Measurements from ENCODE around the gene RGP1. TPM values are rescaled to one million over a fixed set of nuclear protein-coding genes. Genes with fewer than 3 reads are reported as not detected.
A peak's percentile ranks its signal among the peaks of the same experiment; 100 is the strongest.

RGP1 gene
- total RNA-seq, 1 experiment from 2014 or later: 33.7 TPM

DNA sequence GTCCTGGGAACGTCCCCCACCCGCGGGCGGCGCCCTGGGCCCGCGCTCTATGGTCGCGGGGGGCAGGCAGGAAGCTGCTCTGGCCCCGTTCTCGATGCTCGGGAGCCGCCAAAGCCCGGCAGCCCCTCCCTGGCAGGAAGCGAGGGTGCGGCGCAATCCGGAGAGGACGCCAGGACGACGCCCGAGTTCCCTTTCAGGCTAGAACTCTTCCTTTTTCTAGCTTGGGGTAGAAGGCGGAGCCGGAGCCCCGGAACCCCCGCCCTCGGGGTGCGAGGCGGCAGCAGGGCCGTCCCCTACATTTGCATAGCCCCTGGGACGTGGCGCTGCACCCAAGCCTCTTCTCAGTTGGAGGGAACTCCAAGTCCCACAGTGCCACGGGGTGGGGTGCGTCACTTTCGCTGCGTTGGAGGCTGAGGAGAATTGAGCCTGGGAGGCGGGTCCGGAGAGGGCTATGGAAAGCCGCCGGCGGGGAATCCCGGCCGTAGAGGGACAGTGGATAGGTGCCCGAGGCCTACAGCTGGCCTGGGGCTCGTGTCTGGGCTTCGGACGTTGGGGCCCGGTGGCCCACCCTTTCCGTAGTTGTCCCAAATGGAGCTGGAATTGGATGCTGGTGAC lies 16.8 kb upstream of the RGP1 start, which contains the start of the genes CREB3 and TLN1:
Gene CREB3, plus strand, starts transcription at position 482 of the 615 bp plus-strand sequence. Its CDS starts 107 bp downstream, at position 589.
Gene TLN1, minus strand, starts transcription at position 11 of the 615 bp plus-strand sequence. CDS start 6,501 bp downstream, outside the sequence.
- peaks cover 83% of the 10 kb centered on the region for H3K36me3 ChIP-seq
- DNase-seq: peak; percentile 100

DNA sequence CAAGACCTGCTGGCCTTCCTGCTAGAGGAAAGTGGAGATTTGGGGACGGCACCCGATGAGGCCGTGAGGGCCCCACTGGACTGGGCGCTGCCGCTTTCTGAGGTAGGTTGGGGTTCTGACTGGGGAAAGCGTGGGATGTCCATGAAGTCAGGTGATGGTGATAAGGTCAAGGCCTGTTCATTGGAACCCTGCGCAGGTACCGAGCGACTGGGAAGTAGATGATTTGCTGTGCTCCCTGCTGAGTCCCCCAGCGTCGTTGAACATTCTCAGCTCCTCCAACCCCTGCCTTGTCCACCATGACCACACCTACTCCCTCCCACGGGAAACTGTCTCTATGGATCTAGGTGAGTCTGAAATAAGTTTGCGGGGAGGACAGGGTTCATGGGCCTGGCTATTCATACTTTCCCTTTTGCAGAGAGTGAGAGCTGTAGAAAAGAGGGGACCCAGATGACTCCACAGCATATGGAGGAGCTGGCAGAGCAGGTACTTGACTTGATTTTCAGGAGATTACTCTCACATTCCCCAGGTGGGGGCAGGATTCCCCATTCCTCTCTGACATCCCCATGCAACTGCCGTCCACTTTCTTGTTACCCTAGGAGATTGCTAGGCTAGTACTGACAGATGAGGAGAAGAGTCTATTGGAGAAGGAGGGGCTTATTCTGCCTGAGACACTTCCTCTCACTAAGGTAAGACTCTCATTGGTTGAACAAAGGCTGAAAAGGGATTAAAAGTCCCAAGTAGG lies 16.1 kb upstream of the RGP1 start:
- H3K27me3 ChIP-seq: no peaks in the 10 kb centered on the region
- peak; percentile 67 for DNase-seq
- H3K9me3 ChIP-seq: no peaks in the 10 kb centered on the region
- peaks cover 83% of the 10 kb centered on the region for H3K36me3 ChIP-seq
- H3K4me3 ChIP-seq: peak overlapping the region; percentile 72

More for the DNA sequence above, 16.8 kb upstream of the RGP1 start, which contains the start of the genes CREB3 and TLN1:
- Histone ChIP-seq H3K4me3 (peak within 1 kb of the TSS; percentile 72), H3K27me3 (no peaks in the 10 kb centered on the region), H3K9me3 (no peaks in the 10 kb centered on the region)

DNA sequence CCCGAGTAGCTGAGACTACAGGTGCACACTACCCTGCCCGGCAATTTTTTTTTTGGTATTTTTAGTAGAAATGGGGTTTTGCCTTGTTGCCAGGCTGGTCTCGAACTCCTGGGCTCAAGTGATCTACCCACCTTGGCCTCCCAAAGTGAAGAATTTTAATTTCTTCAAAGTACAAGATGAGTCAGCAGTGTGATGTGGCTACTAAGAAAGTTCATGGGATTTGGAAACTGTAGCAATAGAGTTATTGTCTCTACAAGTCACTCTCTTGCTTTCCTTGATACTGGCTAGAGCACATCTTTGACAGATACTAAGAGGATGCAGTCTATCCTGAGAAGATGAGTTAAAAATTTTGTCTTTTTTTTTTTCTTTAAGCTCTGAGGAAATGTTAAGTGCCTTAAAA lies 15.0 kb upstream of the RGP1 start:
- Histone ChIP-seq H3K36me3 (peaks cover 83% of the 10 kb centered on the region), H3K9me3 (no peaks in the 10 kb centered on the region), H3K27me3 (no peaks in the 10 kb centered on the region), H3K4me3 (no peak overlapping the region; the same call in 1 of the 2 replicates)
- DNase-seq: no peak

DNA sequence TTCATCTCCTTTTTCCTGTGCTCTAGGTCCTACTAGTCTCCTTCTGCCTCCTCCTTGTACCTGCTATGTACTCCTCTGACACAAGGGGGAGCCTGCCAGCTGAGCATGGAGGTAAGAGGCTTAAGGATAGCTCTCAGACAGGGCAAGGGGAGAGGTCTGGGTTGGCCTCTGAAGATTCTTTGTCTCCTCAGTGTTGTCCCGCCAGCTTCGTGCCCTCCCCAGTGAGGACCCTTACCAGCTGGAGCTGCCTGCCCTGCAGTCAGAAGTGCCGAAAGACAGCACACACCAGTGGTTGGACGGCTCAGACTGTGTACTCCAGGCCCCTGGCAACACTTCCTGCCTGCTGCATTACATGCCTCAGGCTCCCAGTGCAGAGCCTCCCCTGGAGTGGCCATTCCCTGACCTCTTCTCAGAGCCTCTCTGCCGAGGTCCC lies 12.9 kb upstream of the RGP1 start:
- peaks cover 84% of the 10 kb centered on the region for H3K36me3 ChIP-seq
- no peak overlapping the region for H3K4me3 ChIP-seq
- H3K27me3 ChIP-seq: no peaks in the 10 kb centered on the region
- DNase-seq: peak; percentile 82
- H3K9me3 ChIP-seq: no peaks in the 10 kb centered on the region

DNA sequence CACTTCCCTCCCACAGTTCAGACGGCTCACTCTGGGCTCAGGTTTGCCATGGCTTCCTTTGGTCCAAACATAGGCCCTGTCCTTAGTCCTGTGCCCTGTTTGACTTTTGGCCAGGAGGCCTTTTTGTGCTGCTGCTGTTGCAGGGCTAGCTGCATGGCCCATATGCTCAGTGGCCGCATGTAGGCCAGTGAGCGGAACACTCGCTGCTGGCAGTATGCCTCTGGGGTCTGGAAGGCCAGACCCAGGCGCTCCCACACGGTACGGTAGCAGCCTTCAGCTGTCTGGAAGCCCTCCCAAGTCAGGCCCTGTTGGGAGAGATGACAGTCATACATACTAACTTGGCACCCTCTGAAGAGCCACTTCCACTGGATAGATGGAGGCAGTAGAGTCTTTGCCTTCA lies 11.9 kb upstream of the RGP1 start:
- no peaks in the 10 kb centered on the region for H3K27me3 ChIP-seq
- H3K36me3 ChIP-seq: peaks cover 88% of the 10 kb centered on the region
- no peak for DNase-seq

DNA sequence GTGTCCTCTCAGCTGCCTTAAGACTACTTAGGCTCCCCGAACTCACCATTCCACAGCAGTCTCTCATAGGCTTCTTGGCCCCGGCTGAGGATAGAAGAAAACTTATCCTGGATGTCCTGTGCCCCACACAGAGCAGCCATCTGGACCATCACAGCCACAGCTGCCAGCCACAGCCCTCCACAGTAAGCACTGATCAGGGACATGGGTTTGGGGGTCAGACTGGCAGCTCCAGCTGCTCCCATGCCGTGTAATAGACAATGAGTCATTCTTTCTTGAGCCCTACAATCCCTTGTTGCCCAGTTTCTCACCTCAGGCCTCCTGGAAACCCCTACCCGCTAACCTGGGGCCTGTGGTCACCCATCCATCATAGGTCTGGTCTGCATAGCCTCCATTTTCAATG lies 10.9 kb upstream of the RGP1 start:
- Histone ChIP-seq H3K36me3 (peaks cover 98% of the 10 kb centered on the region), H3K27me3 (no peaks in the 10 kb centered on the region), H3K4me3 (no peak overlapping the region), H3K9me3 (no peaks in the 10 kb centered on the region)
- DNase-seq: no peak

More for the DNA sequence above, 11.9 kb upstream of the RGP1 start:
- no peaks in the 10 kb centered on the region for H3K9me3 ChIP-seq
- H3K4me3 ChIP-seq: no peak overlapping the region

DNA sequence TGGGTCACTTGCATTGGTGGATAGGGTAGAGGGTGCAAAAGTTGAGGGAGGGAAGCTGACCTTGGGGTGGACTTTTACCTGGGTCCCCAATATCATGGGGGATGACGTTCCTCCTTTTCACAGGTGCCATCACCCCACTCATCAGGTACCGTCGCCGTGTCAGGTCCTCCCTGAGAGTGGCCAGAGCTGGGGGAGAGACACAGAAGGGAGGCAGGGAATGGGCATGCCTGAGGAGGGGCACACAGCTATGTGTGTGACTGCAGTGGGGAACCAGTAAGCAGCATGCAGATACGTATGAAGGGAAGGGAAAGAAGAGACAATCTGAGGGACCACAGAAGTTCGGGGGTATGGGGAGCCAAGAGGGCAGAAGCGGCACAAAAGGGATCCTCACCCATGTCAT lies 10.2 kb upstream of the RGP1 start:
- H3K27me3 ChIP-seq: no peaks in the 10 kb centered on the region
- H3K36me3 ChIP-seq: peaks cover 98% of the 10 kb centered on the region
- DNase-seq: no peak
- H3K4me3 ChIP-seq: no peak overlapping the region
- no peaks in the 10 kb centered on the region for H3K9me3 ChIP-seq

DNA sequence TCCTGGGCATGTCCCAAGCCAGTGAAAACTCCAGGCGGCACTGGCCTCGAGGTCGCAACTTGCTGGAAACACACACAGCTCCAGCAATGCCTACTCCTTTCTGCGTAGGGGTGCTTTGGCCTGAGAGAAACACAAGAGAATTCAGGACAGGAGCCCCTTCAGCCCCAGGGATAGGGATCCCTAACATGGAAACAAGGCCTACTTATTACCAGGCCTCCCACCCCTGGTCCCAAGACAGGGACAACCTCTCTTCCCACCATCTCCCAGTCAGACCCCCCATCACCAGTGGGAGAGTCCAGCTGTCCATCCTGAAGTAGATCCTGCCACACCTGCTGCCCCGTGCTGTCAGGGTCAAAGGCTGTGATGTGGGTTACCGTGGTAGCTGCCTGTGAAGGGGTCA lies 8.8 kb upstream of the RGP1 start:
- Histone ChIP-seq H3K4me3 (no peak overlapping the region), H3K9me3 (no peaks in the 10 kb centered on the region), H3K27me3 (no peaks in the 10 kb centered on the region), H3K36me3 (peaks cover 97% of the 10 kb centered on the region)
- DNase-seq: no peak

DNA sequence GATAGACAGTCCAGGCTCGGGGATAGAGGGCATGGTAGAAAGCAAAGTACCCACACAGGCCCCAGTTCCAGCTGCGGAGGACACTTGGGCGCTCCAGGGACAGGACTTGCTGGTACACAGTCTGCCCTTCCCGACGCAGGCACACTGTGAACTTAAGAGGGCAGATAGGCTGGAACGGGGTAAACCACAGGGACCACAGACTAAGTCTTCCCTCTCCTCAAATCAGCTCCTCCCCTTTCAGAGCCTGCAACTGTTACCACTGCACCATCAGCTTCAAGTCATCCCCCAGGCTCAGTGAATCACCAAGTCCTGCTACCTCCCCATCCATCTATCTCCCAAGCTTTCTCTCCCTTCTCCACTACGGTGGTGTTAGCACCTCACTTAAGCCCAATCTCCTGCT lies 7.3 kb upstream of the RGP1 start:
- no peak overlapping the region for H3K4me3 ChIP-seq
- H3K9me3 ChIP-seq: no peaks in the 10 kb centered on the region
- H3K36me3 ChIP-seq: peaks cover 97% of the 10 kb centered on the region
- DNase-seq: no peak
- H3K27me3 ChIP-seq: no peaks in the 10 kb centered on the region

DNA sequence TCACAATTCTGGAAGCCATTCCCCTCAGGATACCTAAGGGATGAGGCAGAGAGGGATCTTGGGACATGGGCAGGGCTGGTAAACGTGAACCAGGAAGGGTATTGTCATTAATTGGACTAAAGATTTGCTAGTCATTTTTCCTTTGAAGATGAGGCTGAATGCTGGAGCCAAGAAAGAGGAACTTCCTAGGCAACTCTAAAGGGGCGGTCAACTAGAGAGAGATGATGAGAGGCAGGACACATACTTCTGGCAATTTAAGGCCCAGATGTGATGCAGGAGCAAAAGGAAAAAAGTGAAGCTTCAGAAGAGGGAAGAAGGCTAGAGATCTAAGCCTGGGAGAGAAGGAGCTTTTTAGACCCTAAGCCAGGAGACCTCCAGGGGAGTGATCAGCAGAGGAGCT lies 5.6 kb upstream of the RGP1 start:
- H3K9me3 ChIP-seq: no peaks in the 10 kb centered on the region
- no peak overlapping the region for H3K4me3 ChIP-seq
- no peak for DNase-seq
- no peaks in the 10 kb centered on the region for H3K27me3 ChIP-seq
- H3K36me3 ChIP-seq: peaks cover 97% of the 10 kb centered on the region

DNA sequence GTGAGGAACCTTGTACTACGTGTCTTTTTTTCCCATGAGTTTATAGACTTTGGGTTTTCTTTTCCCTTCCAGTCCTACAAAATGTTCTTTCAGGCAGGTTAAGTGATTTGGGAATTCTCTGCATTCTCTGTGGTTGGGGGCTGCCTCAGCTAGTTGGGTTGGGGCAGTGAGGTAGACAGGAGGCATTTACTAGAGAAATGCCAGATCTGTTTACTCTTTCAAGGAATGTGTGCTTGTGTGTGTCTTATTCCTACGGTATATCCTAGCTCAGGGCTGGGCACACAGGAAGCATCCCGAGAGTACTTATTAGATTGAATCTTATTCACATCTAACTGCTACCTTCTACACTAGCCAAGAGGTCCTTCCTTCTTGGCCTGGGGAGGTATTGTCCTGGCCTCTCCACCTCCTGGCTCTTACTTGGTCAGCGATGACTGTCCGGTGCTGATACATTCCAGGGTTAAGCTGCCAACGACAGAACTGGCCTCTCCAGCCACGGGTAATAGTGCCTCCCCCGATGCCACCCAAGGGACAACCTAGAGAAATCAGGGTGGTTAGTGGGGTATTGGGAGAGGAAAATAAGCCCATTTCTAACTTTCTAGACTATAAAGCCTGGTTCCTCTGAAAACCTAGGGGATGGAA lies 5.1 kb upstream of the RGP1 start:
- Histone ChIP-seq H3K4me3 (no peak overlapping the region), H3K36me3 (peaks cover 95% of the 10 kb centered on the region), H3K9me3 (no peaks in the 10 kb centered on the region), H3K27me3 (no peaks in the 10 kb centered on the region)
- DNase-seq: no peak

DNA sequence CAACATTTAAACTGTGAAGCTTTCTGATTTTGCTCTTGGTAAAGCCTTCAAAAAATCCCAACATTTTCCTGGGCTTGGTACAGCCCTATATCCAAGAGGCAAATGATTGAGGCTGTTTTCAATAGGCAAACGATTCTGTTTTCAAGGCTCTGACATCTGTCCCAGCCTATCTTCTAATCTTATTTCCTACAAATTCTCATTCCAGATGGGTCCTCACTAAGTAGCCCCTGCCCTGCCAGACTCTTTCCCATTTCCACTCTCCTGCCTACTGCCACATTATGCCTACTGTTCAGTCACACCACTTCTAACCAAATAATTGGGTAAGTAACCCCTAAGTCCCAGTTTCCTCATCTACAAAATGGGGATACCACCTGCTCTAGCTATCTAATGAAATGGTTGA lies 3.5 kb upstream of the RGP1 start:
- Histone ChIP-seq H3K9me3 (no peaks in the 10 kb centered on the region), H3K4me3 (peak overlapping the region; percentile 98; the same call in 1 of the 2 replicates), H3K36me3 (peaks cover 85% of the 10 kb centered on the region), H3K27me3 (no peaks in the 10 kb centered on the region)
- DNase-seq: no peak

DNA sequence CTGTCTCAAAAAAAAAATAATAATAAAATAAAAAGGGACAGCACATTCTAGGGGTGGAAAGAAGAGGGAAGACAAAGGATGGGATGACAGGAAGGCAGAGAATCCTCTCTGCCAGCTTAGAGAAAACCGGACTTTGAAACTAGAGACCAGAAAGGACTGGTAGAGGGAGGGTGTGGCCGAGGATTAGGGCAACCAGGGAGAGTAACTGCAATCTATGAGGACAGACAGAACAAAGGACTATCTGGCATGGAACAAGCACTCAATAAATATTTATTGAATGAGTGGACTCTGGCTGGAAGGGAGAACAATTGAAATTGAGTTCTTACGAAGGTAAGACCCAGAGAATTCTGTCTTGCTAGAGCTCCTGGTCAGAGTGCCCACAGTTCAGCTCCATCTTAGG lies 2.5 kb upstream of the RGP1 start:
- Histone ChIP-seq H3K9me3 (no peaks in the 10 kb centered on the region), H3K4me3 (peak overlapping the region; percentile 98), H3K27me3 (no peaks in the 10 kb centered on the region), H3K36me3 (peaks cover 86% of the 10 kb centered on the region)
- peak; percentile 44 for DNase-seq

DNA sequence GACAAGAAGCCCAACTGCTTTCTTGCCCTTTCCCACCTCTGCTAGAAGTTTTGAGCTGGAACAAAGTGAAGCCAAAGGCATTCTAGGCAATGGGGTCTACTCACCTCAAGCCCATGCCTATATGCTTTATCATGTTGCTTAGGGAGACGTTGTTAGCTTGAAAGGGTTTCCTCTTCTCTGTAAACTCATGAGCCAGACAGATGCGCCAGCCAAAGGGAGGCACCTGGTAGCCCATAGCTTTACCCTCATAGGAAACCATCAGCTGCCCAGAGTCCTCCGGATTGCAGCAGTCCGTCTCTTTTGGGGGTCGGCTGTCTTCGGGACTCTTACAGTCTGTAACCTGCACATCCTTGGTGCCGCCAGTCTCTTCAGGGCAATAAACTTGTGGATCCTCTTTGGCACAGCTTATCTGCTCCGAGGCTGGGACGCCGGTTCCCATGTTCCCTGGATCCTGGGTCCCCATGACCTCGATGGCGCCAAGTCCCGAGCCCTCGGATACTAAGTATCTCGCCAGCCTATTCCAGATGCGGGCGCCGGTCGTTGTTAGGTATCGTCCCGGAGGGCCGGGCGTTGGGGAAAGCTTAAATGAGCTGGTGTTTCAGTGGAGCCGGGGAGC lies 737 bp upstream of the RGP1 start:
- no peak for DNase-seq
- Histone ChIP-seq H3K9me3 (no peaks in the 10 kb centered on the region), H3K4me3 (peak overlapping the region; percentile 98), H3K27me3 (no peaks in the 10 kb centered on the region), H3K36me3 (peaks cover 86% of the 10 kb centered on the region)

DNA sequence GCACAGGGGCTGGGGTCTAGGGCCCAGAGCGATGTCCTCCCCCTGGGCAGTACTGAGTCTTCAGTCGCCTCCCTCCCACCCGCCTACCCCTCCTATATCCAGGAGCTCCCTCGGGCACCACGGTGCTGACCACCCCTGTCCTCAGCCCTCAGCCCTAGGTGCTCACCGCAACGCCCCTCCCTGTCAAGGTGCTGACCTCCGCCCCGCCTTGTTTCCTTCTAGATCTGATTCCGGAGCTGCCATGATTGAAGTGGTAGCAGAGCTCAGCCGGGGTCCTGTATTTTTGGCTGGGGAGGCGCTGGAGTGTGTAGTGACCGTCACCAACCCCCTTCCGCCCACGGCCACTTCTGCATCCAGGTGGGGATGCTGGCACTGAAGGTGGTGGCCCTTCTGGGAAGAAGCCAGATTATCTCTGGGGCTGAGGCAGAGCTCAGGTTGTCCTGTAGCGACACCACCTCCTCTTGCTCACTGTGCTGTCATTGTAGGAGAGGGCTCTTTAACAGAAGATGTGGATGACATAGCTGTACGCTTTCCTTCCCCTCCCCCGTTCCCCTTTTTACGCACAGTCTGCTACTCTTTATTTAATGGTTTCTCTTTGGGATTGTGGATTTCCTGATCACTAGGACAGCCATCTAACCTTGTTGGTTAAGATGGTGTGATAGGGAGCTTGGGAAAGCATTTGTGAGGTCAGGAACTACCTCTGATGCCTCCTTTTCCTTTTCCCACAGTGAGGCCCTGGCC lies 598 bp downstream of the RGP1 start:
- Histone ChIP-seq H3K27me3 (no peaks in the 10 kb centered on the region), H3K9me3 (no peaks in the 10 kb centered on the region), H3K36me3 (peaks cover 86% of the 10 kb centered on the region), H3K4me3 (peak overlapping the region; percentile 98)
- peak; percentile 51 for DNase-seq

DNA sequence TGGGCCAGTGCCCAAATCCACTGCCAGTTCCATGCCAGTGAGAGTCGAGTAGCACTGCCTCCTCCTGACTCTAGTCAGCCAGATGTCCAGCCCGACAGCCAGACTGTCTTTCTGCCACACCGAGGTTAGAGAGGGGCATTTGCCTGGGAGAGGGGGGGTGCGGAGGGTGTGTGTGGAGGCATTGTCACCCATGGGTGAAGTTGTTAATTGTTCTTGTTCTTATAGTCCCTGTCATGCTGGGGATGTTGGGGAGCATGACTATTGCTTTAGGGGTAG lies 1.1 kb downstream of the RGP1 start:
- Histone ChIP-seq H3K36me3 (peaks cover 88% of the 10 kb centered on the region), H3K9me3 (no peaks in the 10 kb centered on the region)
- peak; percentile 47 for DNase-seq

More for the DNA sequence above, 1.1 kb downstream of the RGP1 start:
- H3K27me3 ChIP-seq: no peaks in the 10 kb centered on the region
- peak overlapping the region; percentile 98 for H3K4me3 ChIP-seq

Data from MG63 (cell line).